HG03432 (cell line): Measurements from ENCODE around the gene RNLS.

Experiments used
- ATAC-seq: cut with Tn5 transposase; IDR thresholded peaks from one replicate; pipeline ENCODE4 v1.9.1; 2021; ENCODE audit warnings: mild to moderate bottlenecking, moderate library complexity; ENCODE audit not compliant: unreplicated experiment

RNLS gene

GRCh38 chr10:88237896-88238614 lies 345.1 kb downstream of the RNLS start:
- no peak for ATAC-seq

- ATAC-seq, result no peak
Observed at GRCh38 chr10:88236121-88236743, 346.9 kb downstream of the RNLS start.

- no peak for ATAC-seq
Observed at GRCh38 chr10:88234297-88234696, 348.8 kb downstream of the RNLS start.

- ATAC-seq, result no peak
Observed at GRCh38 chr10:88233870-88234269, 349.2 kb downstream of the RNLS start.

GRCh38 chr10:88232983-88233543 lies 350.1 kb downstream of the RNLS start:
- no peak for ATAC-seq

- no peak for ATAC-seq
Observed at GRCh38 chr10:88232029-88232895, 350.9 kb downstream of the RNLS start.

GRCh38 chr10:88230251-88230650 lies 352.9 kb downstream of the RNLS start:
- ATAC-seq, result no peak

- no peak for ATAC-seq
Observed at GRCh38 chr10:88228130-88228529, 355.0 kb downstream of the RNLS start.

- no peak for ATAC-seq
Observed at GRCh38 chr10:88227342-88228018, 355.6 kb downstream of the RNLS start.

GRCh38 chr10:88226891-88227290 lies 356.2 kb downstream of the RNLS start:
- no peak for ATAC-seq

GRCh38 chr10:88226071-88226659 lies 357.0 kb downstream of the RNLS start:
- ATAC-seq, result no peak
